ENCODE data around the gene SMAD3. TPM values are rescaled to one million over a fixed set of nuclear protein-coding genes. Genes with fewer than 3 reads are reported as not detected.

SMAD3 gene
- total and polyA plus RNA-seq, 2 of the 8 experiments (the other 6 are each of a cell fraction or from before 2014, with no cell fraction given) = 10.1 to 12.4 TPM

DNA sequence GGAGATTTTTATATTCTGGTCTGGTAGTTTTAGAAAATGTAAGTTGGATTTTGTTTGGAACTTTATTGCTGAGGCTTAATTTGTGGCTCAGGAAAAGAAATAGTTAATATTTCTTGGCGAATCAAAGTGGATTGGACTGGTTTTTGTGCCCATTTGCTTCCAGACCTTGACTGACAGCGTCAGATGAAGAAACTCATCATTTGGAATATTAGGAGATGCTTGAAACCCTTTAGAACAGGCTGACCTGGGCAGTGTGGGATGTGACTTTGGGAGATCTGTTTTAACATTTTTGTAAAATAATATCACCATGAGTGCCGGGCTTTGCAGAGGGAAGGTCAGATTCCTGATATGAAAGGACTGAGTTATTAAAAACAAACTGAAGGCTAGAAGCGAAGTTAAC, 106.1 kb downstream of the SMAD3 start:
- H2BK120ac ChIP-seq (replicated peaks; ENCODE audit: low read depth, low read length) = no peak overlapping the region
- H3K9ac ChIP-seq (replicated peaks in 1 of 4; ENCODE audit: extremely low read depth in 1 of 4, low read depth in 3 of 4, low read length in 3 of 4) = no peak overlapping the region
- H2BK15ac ChIP-seq (ENCODE audit: low read length) = no peak overlapping the region
- H3K79me1 ChIP-seq (ENCODE audit: low read depth, low read length) = peaks cover 7% of the 10 kb centered on the region
- no peak overlapping the region for H2BK12ac ChIP-seq (ENCODE audit: low read depth, low read length)
- H2BK20ac ChIP-seq (ENCODE audit: low read length) = no peak overlapping the region
- 91% methylated on average over 4 of the region's 4 CpGs; no CpG with 5 or more reads in 1 of the 2 experiments for WGBS, 2 experiments (ENCODE audit: extremely low coverage in 1 of 2, insufficient coverage in 1 of 2, insufficient read length in 1 of 2, insufficient replicate concordance in 2 of 2, low coverage in 1 of 2, low lambda C conversion rate in 2 of 2, missing lambda C conversion rate in 1 of 2)
- POLR2A ChIA-PET (ENCODE audit: partially characterized antibody) = no interaction called here
- H3K79me2 ChIP-seq (ENCODE audit: control insufficient read depth in 1 of 2, insufficient read depth in 2 of 2, low read length in 2 of 2) = no peaks in the 10 kb centered on the region
- no peak overlapping the region for H4K8ac ChIP-seq (ENCODE audit: extremely low read depth, insufficient read depth, low read length)
- H3K4ac ChIP-seq (replicated peaks; ENCODE audit: insufficient read length, low read depth, low read length) = no peak overlapping the region
- FAIRE-seq (no peak), DNase-seq (ENCODE audit: low read depth in 1 of 2, low spot score in 2 of 2) (no peak)
- no peak overlapping the region for H3K18ac ChIP-seq (ENCODE audit: extremely low read depth, low read length)
- H4K5ac ChIP-seq (ENCODE audit: insufficient read length, low read depth, low read length) = no peak overlapping the region
- H3K9me3 ChIP-seq (ENCODE audit: insufficient read depth in 2 of 2, low read depth in 1 of 2, low read length in 1 of 2) = no peaks in the 10 kb centered on the region
- H3K56ac ChIP-seq (replicated peaks; ENCODE audit: insufficient read length, low read depth, low read length) = no peak overlapping the region
- no peak overlapping the region for H3K27ac ChIP-seq (ENCODE audit: low read depth, low read length)
- no peak overlapping the region for H3K14ac ChIP-seq (ENCODE audit: insufficient read length)
- H3K4me1 ChIP-seq (replicated peaks in 1 of 4; ENCODE audit: control insufficient read depth in 3 of 4, insufficient read depth in 4 of 4, low read length in 3 of 4) = peaks cover 5 to 27% (median 12%) of the 10 kb centered on the region in 4 experiments
- no peak overlapping the region for H2AK5ac ChIP-seq (ENCODE audit: low read depth, low read length)
- H4K91ac ChIP-seq (replicated peaks; ENCODE audit: insufficient read length, low read length) = no peak overlapping the region
- H3K23ac ChIP-seq (ENCODE audit: insufficient read length) = no peak overlapping the region
- peaks cover 0 to 2% (median 0%) of the 10 kb centered on the region in 4 experiments; a peak in 1 of 7 replicates for H3K27me3 ChIP-seq (replicated peaks in 1 of 4; ENCODE audit: control insufficient read depth in 3 of 4, extremely low read depth in 1 of 4, insufficient read depth in 3 of 4, low read length in 3 of 4)
- no peaks in the 10 kb centered on the region for H3K36me3 ChIP-seq (ENCODE audit: control insufficient read depth in 2 of 4, insufficient read depth in 4 of 4, low read length in 3 of 4)
- no peak overlapping the region for H2BK5ac ChIP-seq (ENCODE audit: low read depth, low read length)
- H2AFZ ChIP-seq (ENCODE audit: low read length) = no peak overlapping the region
- H4K20me1 ChIP-seq (replicated peaks in 1 of 2; ENCODE audit: control insufficient read depth in 1 of 2, insufficient read depth in 2 of 2, low read length in 2 of 2) = peaks cover 0 to 1% of the 10 kb centered on the region in 2 experiments
- H3K23me2 ChIP-seq (ENCODE audit: low read depth, low read length) = no peaks in the 10 kb centered on the region
- no peak overlapping the region for H3K4me3 ChIP-seq (ENCODE audit: extremely low read depth in 1 of 4, insufficient read depth in 2 of 4, low read depth in 3 of 4, low read length in 4 of 4)
- no peak overlapping the region for H3K4me2 ChIP-seq (ENCODE audit: insufficient read depth in 1 of 2, low read depth in 2 of 2, low read length in 2 of 2)
- CTCF ChIA-PET (ENCODE audit: partially characterized antibody) = interaction anchor here (0.7 to 1.7 kb wide), 2 partner anchors 119 to 225 kb away, joined by 3 to 5 read pairs; no protein-coding TSS in a partner anchor
- TF ChIP-seq CEBPB (IDR thresholded peaks at IDR 0.05; ENCODE audit: low read depth, low read length) (no peak), RNF2 (IDR thresholded peaks at IDR 0.05; ENCODE audit: borderline replicate concordance, low read depth, low read length, missing control alignments, poor library complexity, severe bottlenecking) (no peak), RAD21 (IDR thresholded peaks at IDR 0.05 in 1 of 2, conservative IDR thresholded peaks at IDR 0.05 in 1 of 2; ENCODE audit: low read depth in 2 of 2, low read length in 2 of 2) (no peak), JUND (IDR thresholded peaks at IDR 0.05; ENCODE audit: low read length) (no peak), TCF12 (IDR thresholded peaks at IDR 0.05; ENCODE audit: low read depth, low read length) (no peak), EP300 (IDR thresholded peaks at IDR 0.05; ENCODE audit: borderline replicate concordance in 1 of 2, low read depth in 2 of 2, low read length in 2 of 2) (no peak), SIX5 (IDR thresholded peaks at IDR 0.05; ENCODE audit: low read depth, low read length) (no peak), TAF1 (IDR thresholded peaks at IDR 0.05; ENCODE audit: low read depth, low read length) (no peak), HDAC2 (IDR thresholded peaks at IDR 0.05; ENCODE audit: borderline replicate concordance in 1 of 2, low read depth in 2 of 2, low read length in 2 of 2) (no peak), KDM1A (IDR thresholded peaks at IDR 0.05; ENCODE audit: borderline replicate concordance, low read length) (no peak), MAFK (IDR thresholded peaks at IDR 0.05; ENCODE audit: low read depth, low read length) (no peak)
- TF ChIP-seq, protein P1, sequence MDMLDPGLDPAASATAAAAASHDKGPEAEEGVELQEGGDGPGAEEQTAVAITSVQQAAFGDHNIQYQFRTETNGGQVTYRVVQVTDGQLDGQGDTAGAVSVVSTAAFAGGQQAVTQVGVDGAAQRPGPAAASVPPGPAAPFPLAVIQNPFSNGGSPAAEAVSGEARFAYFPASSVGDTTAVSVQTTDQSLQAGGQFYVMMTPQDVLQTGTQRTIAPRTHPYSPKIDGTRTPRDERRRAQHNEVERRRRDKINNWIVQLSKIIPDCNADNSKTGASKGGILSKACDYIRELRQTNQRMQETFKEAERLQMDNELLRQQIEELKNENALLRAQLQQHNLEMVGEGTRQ (IDR thresholded peaks at IDR 0.05; ENCODE audit: low read length) = no peak

Measured in H1 (cell line).